GM12801 (cell line): ENCODE data around the gene EMX1.

ENCODE experiments used
- TF ChIP-seq, protein P1 (sequence below): IDR thresholded peaks from one replicate; pipeline ENCODE4 v1.5.1; 2011; ENCODE audit warnings: control low read depth; ENCODE audit not compliant: insufficient read length; ENCODE audit errors: extremely low read depth

The EMX1 gene

DNA sequence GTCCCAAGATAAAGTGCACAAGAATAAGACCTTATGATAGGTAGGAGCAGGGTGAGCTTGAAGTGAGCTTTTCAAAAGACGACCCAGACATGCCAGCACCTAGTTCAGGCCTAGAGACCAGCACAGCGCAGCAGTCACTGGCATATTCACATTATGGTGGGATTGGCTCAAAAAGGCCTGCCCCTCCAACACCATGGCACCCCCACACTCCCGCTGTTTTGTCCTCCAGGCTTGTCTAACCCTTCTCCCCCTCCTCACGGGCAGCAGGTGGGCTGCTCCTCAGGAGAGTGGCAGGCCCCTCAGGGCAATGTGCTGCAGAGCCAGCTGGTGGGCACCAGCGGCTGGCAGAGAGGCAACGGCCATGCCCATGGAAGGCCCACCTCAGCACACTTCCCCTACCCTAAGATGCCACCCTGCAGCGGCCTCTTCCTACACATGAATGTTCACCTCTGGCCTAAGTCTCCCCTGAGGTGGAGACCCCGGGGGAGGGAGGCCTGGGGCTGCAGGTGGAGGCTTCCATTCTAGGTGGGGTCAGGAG, 25.6 kb downstream of the EMX1 start:
- TF ChIP-seq, protein P1, sequence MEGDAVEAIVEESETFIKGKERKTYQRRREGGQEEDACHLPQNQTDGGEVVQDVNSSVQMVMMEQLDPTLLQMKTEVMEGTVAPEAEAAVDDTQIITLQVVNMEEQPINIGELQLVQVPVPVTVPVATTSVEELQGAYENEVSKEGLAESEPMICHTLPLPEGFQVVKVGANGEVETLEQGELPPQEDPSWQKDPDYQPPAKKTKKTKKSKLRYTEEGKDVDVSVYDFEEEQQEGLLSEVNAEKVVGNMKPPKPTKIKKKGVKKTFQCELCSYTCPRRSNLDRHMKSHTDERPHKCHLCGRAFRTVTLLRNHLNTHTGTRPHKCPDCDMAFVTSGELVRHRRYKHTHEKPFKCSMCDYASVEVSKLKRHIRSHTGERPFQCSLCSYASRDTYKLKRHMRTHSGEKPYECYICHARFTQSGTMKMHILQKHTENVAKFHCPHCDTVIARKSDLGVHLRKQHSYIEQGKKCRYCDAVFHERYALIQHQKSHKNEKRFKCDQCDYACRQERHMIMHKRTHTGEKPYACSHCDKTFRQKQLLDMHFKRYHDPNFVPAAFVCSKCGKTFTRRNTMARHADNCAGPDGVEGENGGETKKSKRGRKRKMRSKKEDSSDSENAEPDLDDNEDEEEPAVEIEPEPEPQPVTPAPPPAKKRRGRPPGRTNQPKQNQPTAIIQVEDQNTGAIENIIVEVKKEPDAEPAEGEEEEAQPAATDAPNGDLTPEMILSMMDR = no peak

DNA sequence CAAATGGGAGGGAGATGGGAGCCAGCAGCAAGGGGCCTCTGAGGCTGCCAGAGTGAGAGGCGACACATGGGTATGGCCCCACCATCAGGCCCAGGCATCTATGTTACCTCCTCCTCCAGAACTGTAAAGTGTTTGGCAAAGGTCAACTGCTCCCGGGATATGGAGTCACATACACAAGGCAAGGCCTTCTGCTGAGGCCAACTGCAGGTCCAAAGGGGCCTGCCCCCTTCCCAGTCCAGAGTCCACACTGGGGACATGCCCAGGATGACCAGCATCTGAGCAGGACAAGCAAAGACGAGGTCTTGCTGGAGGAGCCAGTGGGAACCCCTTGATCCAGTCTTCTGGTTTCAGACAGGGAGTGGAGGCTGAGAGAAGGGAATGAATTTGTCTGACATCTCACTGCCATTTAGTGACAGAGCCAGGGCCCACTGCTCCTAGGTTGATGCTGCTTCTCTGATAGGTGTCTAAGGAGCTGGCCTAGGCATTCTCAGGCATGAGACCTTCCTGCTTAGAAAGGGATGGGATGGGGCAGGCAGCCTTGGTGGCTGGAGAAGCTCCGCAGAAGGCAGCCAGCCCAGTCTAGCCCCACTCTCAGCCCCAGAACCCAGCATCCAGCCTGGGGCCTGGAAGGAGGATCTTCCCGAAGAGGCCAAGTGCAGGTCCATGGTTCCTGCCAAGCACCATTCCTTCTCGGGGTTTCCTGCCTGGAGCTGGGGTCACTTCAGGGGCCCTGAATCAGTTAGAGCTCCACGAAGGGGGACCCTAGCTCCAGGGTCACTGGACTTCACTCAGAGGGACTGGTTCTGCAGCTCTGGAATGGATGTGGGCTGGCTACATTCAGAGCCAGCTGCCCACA, 26.4 kb downstream of the EMX1 start:
- TF ChIP-seq, protein P1 = no peak

DNA sequence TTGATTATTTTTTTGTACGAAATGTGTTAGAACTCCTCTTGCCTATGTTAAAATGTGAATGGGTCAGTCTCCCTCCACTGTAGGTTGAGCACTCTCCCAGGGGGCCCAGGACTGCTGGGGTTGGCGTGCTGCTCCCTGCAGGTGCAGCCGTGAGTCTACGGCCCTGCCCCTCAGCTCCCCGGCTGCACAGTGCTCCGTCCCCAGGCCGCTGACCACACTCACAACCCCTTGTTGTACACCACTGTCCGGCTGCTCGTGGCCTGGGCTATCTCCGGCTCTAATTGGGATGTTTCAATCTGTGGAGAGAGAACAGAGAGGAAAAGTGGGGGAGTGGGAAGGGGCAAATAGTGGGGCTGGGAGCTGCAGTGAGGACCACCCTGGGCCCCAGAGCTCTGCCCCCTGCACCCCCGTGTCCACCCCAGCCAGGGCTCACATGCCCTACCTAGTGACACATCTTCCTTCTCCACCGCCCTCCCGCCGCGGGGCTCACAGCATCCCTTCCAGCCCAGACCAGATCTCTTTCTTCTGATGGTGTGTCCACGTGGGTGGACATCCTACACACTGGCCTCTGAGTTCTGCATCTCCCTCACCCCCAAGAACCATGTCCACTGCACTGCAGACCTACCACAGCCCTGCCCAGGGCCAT, 27.6 kb downstream of the EMX1 start:
- TF ChIP-seq, protein P1 = no peak

DNA sequence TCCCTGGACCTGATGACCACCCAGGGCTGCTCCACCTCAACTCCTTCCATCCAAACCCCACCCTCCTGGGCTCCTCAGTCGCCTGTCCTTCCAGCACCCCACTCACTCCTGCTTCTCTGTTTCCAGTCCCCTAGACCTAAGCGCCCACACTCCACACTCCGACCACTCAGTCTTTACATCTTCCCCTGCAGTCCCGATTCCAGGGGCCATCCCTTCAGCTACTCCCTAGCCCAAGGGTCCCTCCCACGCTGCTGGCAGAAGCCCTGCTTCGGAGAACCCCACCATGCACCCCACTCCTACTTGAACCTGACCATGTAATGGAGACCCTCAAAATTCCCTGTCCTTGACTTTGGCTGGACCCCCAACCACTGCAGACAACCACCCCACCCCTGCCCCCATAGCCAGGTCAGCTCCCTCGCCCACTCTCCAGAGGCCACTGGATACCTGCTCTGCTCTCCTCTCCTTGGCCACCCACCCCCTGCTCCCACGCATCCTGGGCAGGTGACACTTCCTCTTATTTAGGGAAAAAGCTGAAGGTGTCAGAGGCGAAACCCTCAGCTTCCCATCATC, 28.2 kb downstream of the EMX1 start:
- TF ChIP-seq, protein P1 = no peak

DNA sequence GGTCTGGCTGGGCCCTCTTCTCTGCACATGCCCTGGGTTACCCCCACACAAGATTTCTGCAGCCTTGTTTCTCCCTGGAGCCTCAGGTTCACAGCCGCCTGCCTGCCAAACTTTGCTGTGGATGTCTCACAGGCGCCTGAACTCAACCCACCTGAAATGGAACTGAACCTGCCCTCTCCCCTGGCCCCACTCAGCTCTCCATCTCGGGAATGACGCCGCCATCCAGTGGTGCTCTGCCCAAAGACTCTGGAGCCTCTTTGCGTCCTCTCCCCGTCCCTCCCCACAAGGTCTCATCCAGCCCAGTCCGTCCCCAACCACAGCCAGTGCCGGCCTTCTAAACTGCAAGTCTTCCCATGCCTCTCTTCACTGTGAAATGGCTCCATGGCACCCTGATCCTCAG, 29.1 kb downstream of the EMX1 start:
- TF ChIP-seq, protein P1 = no peak

DNA sequence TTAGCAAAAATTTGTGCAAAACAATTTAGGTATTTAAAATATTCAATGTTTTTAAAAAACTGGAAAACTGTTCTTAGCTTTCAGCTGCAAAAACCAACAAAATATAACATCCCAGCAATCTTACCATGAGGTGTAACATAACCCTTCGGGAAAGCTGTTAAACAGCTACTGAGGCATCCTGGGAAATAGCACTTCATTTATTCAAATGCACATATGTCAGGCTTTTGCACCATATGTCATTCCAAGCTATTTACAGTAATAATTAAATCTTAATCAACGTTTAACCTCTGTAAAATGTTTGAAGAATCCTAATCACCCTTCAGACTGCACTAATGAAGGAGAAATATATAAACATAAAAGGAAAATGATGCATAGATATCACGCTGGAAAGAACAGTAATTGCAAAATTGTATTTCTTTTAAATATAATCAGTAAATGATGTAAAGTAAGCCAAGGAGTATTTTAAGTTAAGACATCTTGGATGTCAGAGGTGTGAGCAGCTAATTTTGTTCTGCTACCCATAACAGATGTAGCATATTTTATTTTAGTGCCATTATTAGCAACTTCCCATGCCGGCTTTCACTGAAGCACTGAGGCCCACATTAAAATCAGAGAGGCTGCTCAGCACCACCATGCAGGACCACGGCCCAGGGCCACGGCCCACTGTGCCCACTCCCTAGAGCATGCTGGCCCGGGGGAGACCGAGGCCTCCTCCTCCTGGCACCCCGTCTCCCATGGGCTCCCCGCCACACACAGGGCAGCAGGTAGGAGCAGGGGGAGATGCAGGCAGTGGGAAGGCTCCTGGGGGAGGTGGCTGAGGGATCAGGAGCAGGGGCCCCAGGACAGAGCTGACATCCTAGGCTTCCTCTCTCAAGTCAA, 30.9 kb downstream of the EMX1 start:
- TF ChIP-seq, protein P1 = no peak
